Peyer's patch (tissue), 4 donors: ENCODE measurements around the gene VSTM2B. TPM values are rescaled to one million over a fixed set of nuclear protein-coding genes. Genes with fewer than 3 reads are reported as not detected.

Source experiments
- DNase-seq, 3 donors: peaks; one replicate each; pipeline ENCODE4 v3.0.0-alpha.2; 2017 to 2019
- H3K27ac ChIP-seq, 4 donors: fragments of 200-600 bp; sonication (generic); one replicate each; pipeline ENCODE4 v1.5.1; 2016 to 2019
- H3K27me3 ChIP-seq, 2 donors: fragments of 200-600 bp; sonication (generic); one replicate each; pipeline ENCODE4 v1.5.1; 2019
- H3K36me3 ChIP-seq, 3 donors: fragments of 200-600 bp; sonication (generic); one replicate each; pipeline ENCODE4 v1.5.1; 2016 to 2019
- H3K4me1 ChIP-seq, 4 donors: fragments of 200-600 bp; sonication (generic); one replicate each; pipeline ENCODE4 v1.5.1; 2016 to 2019
- H3K4me3 ChIP-seq, 4 donors: fragments of 200-600 bp; sonication (generic); 1 replicate in 3 of 4; 2 replicates in 1 of 4; pipeline ENCODE4 v1.5.1; 2016 to 2019; ENCODE audit warnings: mild to moderate bottlenecking in 1 of 4
- H3K9me3 ChIP-seq, 4 donors: fragments of 200-600 bp; sonication (generic); one replicate each; pipeline ENCODE4 v1.5.1; 2016 to 2019; ENCODE audit warnings: mild to moderate bottlenecking in 1 of 4
- POLR2A ChIP-seq, 2 donors: fragments of 450-650 bp; IDR thresholded peaks; one replicate each; pipeline ENCODE4 v1.5.1; 2017; ENCODE audit warnings: antibody characterized with exemption in 2 of 2, mild to moderate bottlenecking in 2 of 2, moderate library complexity in 2 of 2
- total RNA-seq, 4 donors: library from RNA; depleted of rRNA; stranded (reverse); fragments of >200 nt; gene quantifications; one replicate each; pipeline ENCODE4 v1.1.0, GENCODE V29; 2016
- TF ChIP-seq, protein P1 (sequence below), 6 experiments: fragments of 450-650 bp in 4 of 6; fragments of 200-600 bp in 2 of 6; sonication (generic) in 1 of 6; IDR thresholded peaks; one replicate each; pipeline ENCODE4 v1.5.1; 2017 to 2019; ENCODE audit warnings: antibody characterized with exemption in 6 of 6, mild to moderate bottlenecking in 3 of 6, moderate library complexity in 1 of 6

The VSTM2B gene
- total RNA-seq, 4 donors from 2014 or later, result not detected

GRCh38 chr19:29497686-29498436 is 27.9 kb upstream of the VSTM2B start:
- Histone ChIP-seq H3K9me3 (no peaks in the 10 kb centered on the region), H3K4me1 (no peaks in the 10 kb centered on the region), H3K27me3 (no peaks in the 10 kb centered on the region), H3K36me3 (no peaks in the 10 kb centered on the region), H3K27ac (no peak overlapping the region), H3K4me3 (no peak overlapping the region)
- TF ChIP-seq POLR2A (IDR thresholded peaks at IDR 0.05), result no peak
- TF ChIP-seq, protein P1, sequence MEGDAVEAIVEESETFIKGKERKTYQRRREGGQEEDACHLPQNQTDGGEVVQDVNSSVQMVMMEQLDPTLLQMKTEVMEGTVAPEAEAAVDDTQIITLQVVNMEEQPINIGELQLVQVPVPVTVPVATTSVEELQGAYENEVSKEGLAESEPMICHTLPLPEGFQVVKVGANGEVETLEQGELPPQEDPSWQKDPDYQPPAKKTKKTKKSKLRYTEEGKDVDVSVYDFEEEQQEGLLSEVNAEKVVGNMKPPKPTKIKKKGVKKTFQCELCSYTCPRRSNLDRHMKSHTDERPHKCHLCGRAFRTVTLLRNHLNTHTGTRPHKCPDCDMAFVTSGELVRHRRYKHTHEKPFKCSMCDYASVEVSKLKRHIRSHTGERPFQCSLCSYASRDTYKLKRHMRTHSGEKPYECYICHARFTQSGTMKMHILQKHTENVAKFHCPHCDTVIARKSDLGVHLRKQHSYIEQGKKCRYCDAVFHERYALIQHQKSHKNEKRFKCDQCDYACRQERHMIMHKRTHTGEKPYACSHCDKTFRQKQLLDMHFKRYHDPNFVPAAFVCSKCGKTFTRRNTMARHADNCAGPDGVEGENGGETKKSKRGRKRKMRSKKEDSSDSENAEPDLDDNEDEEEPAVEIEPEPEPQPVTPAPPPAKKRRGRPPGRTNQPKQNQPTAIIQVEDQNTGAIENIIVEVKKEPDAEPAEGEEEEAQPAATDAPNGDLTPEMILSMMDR (IDR thresholded peaks at IDR 0.05), result no peak
- DNase-seq, result peak in 1 of 3 donors; percentile 19

GRCh38 chr19:29499261-29499920 is 26.4 kb upstream of the VSTM2B start:
- TF ChIP-seq, protein P1 (IDR thresholded peaks at IDR 0.05), result no peak
- no peak for TF ChIP-seq POLR2A (IDR thresholded peaks at IDR 0.05)
- Histone ChIP-seq H3K9me3 (no peaks in the 10 kb centered on the region), H3K27ac (no peak overlapping the region), H3K4me1 (no peaks in the 10 kb centered on the region), H3K27me3 (no peaks in the 10 kb centered on the region), H3K4me3 (no peak overlapping the region), H3K36me3 (no peaks in the 10 kb centered on the region)
- DNase-seq, result no peak

GRCh38 chr19:29499921-29500590 is 25.7 kb upstream of the VSTM2B start:
- Histone ChIP-seq H3K27ac (no peak overlapping the region), H3K36me3 (no peaks in the 10 kb centered on the region), H3K4me1 (no peaks in the 10 kb centered on the region), H3K4me3 (no peak overlapping the region), H3K9me3 (no peaks in the 10 kb centered on the region), H3K27me3 (no peaks in the 10 kb centered on the region)
- TF ChIP-seq, protein P1 (IDR thresholded peaks at IDR 0.05), result no peak
- no peak for TF ChIP-seq POLR2A (IDR thresholded peaks at IDR 0.05)
- no peak for DNase-seq

DNA sequence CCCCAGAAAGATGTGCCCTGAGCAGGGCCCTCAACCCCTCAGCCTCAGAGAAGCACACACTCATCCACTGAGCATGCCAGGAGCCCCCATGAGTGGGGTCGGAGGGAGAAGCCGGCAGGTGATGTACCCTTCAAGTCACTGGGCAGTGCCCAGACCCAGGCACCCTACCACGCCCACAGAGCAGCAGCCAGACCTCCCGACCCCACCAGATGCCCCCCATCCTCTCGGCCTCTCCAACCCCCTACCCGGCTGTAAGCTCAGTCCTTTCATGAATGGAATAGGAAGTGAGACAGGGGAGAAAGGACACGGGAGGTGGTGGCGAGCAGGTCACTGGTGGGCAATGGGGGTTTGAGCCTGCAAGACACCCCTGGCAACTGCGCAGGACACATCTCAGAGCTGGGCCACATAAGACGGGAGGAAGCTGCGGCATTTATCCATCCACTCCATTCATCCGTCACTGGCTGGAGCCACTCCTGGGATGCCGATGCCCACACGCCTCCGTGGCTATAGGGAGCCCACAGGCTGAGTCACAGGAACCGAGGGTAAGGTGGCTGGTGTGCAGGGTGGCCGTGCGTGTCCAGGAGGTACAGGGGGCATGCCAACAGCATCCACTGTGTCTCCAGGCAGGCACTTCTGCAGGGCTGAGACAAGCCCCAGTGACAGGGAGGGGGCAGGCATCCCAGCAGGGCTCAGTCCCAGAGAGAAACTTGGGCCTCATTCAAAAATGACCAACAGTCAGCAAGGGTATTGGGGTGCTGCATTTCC is 23.8 kb upstream of the VSTM2B start:
- Histone ChIP-seq H3K27ac (no peak overlapping the region), H3K36me3 (no peaks in the 10 kb centered on the region), H3K9me3 (no peaks in the 10 kb centered on the region), H3K4me3 (no peak overlapping the region), H3K4me1 (no peaks in the 10 kb centered on the region), H3K27me3 (no peaks in the 10 kb centered on the region)
- TF ChIP-seq POLR2A (IDR thresholded peaks at IDR 0.05), result no peak
- no peak for DNase-seq

DNA sequence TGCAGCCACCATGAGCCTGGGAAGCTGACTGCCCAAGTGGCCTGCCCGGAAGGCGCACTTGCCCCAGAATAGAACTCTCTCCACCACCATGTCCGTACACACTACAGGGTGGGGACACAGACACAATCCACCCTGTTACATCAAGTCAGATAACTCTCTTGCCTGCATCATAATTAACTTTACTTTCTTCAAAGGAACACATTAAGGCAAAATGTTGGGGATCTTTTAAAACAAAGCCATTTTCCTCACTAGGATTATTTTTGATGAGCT is 23.3 kb upstream of the VSTM2B start:
- no peak for TF ChIP-seq POLR2A (IDR thresholded peaks at IDR 0.05)
- TF ChIP-seq, protein P1 (IDR thresholded peaks at IDR 0.05), result no peak
- Histone ChIP-seq H3K9me3 (no peaks in the 10 kb centered on the region), H3K27ac (no peak overlapping the region), H3K4me1 (no peaks in the 10 kb centered on the region), H3K4me3 (no peak overlapping the region), H3K27me3 (no peaks in the 10 kb centered on the region), H3K36me3 (no peaks in the 10 kb centered on the region)
- DNase-seq, result no peak
